ENCODE measurements around the gene TMEM92. TPM values are rescaled to one million over a fixed set of nuclear protein-coding genes. Genes with fewer than 3 reads are reported as not detected.

TMEM92 gene
- polyA plus RNA-seq, 1 donor (not counting 4 experiments of a cell fraction or from before 2014, with no cell fraction given): 0.88 TPM

DNA sequence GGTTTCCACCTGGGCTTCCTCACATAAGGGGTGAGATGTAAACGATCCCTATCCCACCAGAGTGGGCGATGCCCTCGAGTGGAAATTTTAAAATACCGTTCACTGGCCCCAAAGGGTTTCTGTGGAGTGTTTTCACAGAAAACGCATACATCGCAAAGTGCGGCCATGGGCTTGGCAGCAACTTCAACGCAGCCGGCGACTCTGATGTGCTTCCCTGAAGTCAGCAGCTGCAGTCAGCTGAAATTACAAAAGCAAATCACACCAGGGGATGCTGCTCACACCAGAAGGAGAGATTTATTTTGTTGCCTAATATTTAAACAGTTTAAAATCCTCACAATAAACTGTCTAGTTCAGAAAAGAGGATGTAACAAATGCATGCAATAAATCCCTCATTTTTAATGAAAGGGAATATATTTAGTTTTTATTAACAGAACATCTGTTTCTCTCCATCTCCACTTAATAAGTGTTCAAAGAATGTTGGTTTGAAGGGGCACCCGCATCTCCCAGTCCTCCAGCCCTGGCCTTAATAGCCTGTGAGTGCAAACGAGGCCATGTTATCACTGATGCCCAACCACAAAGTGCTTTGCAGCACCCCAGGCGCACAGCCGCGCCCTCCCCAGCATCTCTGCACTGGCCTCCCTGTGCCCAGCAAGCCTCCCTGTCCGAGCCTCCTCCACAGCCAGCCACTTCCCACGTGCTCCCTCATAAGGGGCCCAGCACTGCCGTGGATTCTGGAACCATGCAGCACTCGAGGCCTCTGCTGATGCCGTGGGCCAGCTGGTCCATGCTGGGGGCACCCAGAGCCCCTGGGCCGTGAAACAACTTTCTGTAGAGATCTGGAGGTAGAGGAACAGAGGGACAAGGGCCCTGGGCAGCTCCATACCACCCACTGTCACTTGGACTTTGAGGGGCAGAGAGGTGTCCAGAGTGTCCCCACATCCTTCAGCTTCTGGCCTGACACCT is 54.4 kb downstream of the TMEM92 start:
- dilution Hi-C loops (cut with MboI; ENCODE audit: extremely low pct_ligation_motif_present, low sequenced_read_pairs): no loop called here
- H3K4me2 ChIP-seq (ENCODE audit: control insufficient read depth, extremely low read depth, insufficient read depth, low read depth, low read length): no peak overlapping the region

GRCh38 chr17:50329716-50330115 is 55.5 kb downstream of the TMEM92 start:
- no peaks in the 10 kb centered on the region for H4K20me1 ChIP-seq (ENCODE audit: control insufficient read depth, extremely low read depth, insufficient read depth, low read length)
- no peak for DNase-seq (ENCODE audit: low read depth, low spot score)
- no peak for FAIRE-seq
- H3K27me3 ChIP-seq (ENCODE audit: control insufficient read depth, extremely low read depth, insufficient read depth, low read length): no peaks in the 10 kb centered on the region
- no peak overlapping the region for H3K4me3 ChIP-seq (ENCODE audit: control insufficient read depth in 2 of 3, extremely low read depth in 1 of 3, insufficient read depth in 2 of 3, low read depth in 1 of 3, low read length in 3 of 3)
- H3K9ac ChIP-seq (ENCODE audit: control insufficient read depth, extremely low read depth, insufficient read depth, low read length): no peak overlapping the region
- no peak overlapping the region for H3K27ac ChIP-seq (ENCODE audit: control insufficient read depth, insufficient read depth, low read length)
- no peaks in the 10 kb centered on the region for H3K9me1 ChIP-seq (ENCODE audit: control insufficient read depth, extremely low read depth, insufficient read depth, low read length)
- H3K9me3 ChIP-seq (ENCODE audit: control insufficient read depth, low read depth, low read length): no peaks in the 10 kb centered on the region
- TF ChIP-seq EZH2 (IDR thresholded peaks at IDR 0.05; ENCODE audit: low read length): no peak
- no peak for TF ChIP-seq CTCF (optimal IDR thresholded peaks at IDR 0.05 in 1 of 3, IDR thresholded peaks at IDR 0.05 in 1 of 3, conservative IDR thresholded peaks at IDR 0.05 in 1 of 3; ENCODE audit: extremely low read depth in 1 of 3, insufficient read depth in 2 of 3, low read length in 3 of 3)
- no peak overlapping the region for H2AFZ ChIP-seq (ENCODE audit: control insufficient read depth, low read length)
- dilution Hi-C loops (cut with MboI; ENCODE audit: extremely low pct_ligation_motif_present, low sequenced_read_pairs): no loop called here
- no peaks in the 10 kb centered on the region for H3K79me2 ChIP-seq (ENCODE audit: control insufficient read depth, insufficient read depth, low read length)
- no peaks in the 10 kb centered on the region for H3K4me1 ChIP-seq (ENCODE audit: control insufficient read depth, extremely low read depth, insufficient read depth, low read length)
- no peak overlapping the region for H3K4me2 ChIP-seq (ENCODE audit: control insufficient read depth, extremely low read depth, insufficient read depth, low read depth, low read length)
- no peaks in the 10 kb centered on the region for H3K36me3 ChIP-seq (ENCODE audit: control insufficient read depth in 2 of 2, extremely low read depth in 1 of 2, insufficient read depth in 2 of 2, low read length in 2 of 2)

More for the DNA sequence above, 54.4 kb downstream of the TMEM92 start:
- H3K9ac ChIP-seq (ENCODE audit: control insufficient read depth, extremely low read depth, insufficient read depth, low read length): no peak overlapping the region
- H3K36me3 ChIP-seq (ENCODE audit: control insufficient read depth in 2 of 2, extremely low read depth in 1 of 2, insufficient read depth in 2 of 2, low read length in 2 of 2): no peaks in the 10 kb centered on the region
- no peak overlapping the region for H2AFZ ChIP-seq (ENCODE audit: control insufficient read depth, low read length)
- H3K27ac ChIP-seq (ENCODE audit: control insufficient read depth, insufficient read depth, low read length): no peak overlapping the region
- H3K9me3 ChIP-seq (ENCODE audit: control insufficient read depth, low read depth, low read length): no peaks in the 10 kb centered on the region
- H4K20me1 ChIP-seq (ENCODE audit: control insufficient read depth, extremely low read depth, insufficient read depth, low read length): no peaks in the 10 kb centered on the region
- no peaks in the 10 kb centered on the region for H3K9me1 ChIP-seq (ENCODE audit: control insufficient read depth, extremely low read depth, insufficient read depth, low read length)
- DNase-seq (ENCODE audit: low read depth, low spot score): no peak
- no peaks in the 10 kb centered on the region for H3K4me1 ChIP-seq (ENCODE audit: control insufficient read depth, extremely low read depth, insufficient read depth, low read length)
- no peak overlapping the region for H3K4me3 ChIP-seq (ENCODE audit: control insufficient read depth in 2 of 3, extremely low read depth in 1 of 3, insufficient read depth in 2 of 3, low read depth in 1 of 3, low read length in 3 of 3)
- TF ChIP-seq EZH2 (IDR thresholded peaks at IDR 0.05; ENCODE audit: low read length) (no peak), CTCF (optimal IDR thresholded peaks at IDR 0.05 in 1 of 3, IDR thresholded peaks at IDR 0.05 in 1 of 3, conservative IDR thresholded peaks at IDR 0.05 in 1 of 3; ENCODE audit: extremely low read depth in 1 of 3, insufficient read depth in 2 of 3, low read length in 3 of 3) (no peak)
- H3K79me2 ChIP-seq (ENCODE audit: control insufficient read depth, insufficient read depth, low read length): no peaks in the 10 kb centered on the region
- no peaks in the 10 kb centered on the region for H3K27me3 ChIP-seq (ENCODE audit: control insufficient read depth, extremely low read depth, insufficient read depth, low read length)
- no peak for FAIRE-seq

Measured in keratinocyte (primary cell).